Mammary epithelial cell (primary cell): ENCODE results near the gene GLO1.

Source experiments
- EZH2 ChIP-seq: IDR thresholded peaks from 2 replicates; pipeline ENCODE4 v1.6.1; 2012; ENCODE audit warnings: low read length, inconsistent platforms, borderline replicate concordance
- TF ChIP-seq, protein P1 (sequence below), 2 donors: IDR thresholded peaks in 1 of 2; conservative IDR thresholded peaks in 1 of 2; 2 replicates each; pipeline ENCODE4 v1.5.1; 2011 to 2012; ENCODE audit warnings: inconsistent platforms in 2 of 2, low read length in 2 of 2, mild to moderate bottlenecking in 2 of 2, control low read depth in 1 of 2, low read depth in 1 of 2; ENCODE audit not compliant: insufficient read depth in 1 of 2; ENCODE audit errors: extremely low read depth in 1 of 2

GRCh38 chr6:38725414-38726183 is 22.7 kb upstream of the GLO1 start:
- no peak for TF ChIP-seq EZH2
- TF ChIP-seq, protein P1, sequence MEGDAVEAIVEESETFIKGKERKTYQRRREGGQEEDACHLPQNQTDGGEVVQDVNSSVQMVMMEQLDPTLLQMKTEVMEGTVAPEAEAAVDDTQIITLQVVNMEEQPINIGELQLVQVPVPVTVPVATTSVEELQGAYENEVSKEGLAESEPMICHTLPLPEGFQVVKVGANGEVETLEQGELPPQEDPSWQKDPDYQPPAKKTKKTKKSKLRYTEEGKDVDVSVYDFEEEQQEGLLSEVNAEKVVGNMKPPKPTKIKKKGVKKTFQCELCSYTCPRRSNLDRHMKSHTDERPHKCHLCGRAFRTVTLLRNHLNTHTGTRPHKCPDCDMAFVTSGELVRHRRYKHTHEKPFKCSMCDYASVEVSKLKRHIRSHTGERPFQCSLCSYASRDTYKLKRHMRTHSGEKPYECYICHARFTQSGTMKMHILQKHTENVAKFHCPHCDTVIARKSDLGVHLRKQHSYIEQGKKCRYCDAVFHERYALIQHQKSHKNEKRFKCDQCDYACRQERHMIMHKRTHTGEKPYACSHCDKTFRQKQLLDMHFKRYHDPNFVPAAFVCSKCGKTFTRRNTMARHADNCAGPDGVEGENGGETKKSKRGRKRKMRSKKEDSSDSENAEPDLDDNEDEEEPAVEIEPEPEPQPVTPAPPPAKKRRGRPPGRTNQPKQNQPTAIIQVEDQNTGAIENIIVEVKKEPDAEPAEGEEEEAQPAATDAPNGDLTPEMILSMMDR (conservative IDR thresholded peaks at IDR 0.05 in 1 of 2, IDR thresholded peaks at IDR 0.05 in 1 of 2; ENCODE audit: extremely low read depth in 1 of 2, insufficient read depth in 1 of 2, low read depth in 1 of 2, low read length in 2 of 2): no peak
